GM19395 (cell line): Measurements from ENCODE around the gene TLCD1.
"Not testable (repeated sequence)": the region's sequence is repeated elsewhere in the genome, so short reads cannot be mapped to it uniquely, and the experiment has no call there.

Experiments
- ATAC-seq: cut with Tn5 transposase; IDR thresholded peaks from one replicate; pipeline ENCODE4 v1.9.1; 2021; ENCODE audit warnings: mild to moderate bottlenecking, moderate library complexity; ENCODE audit not compliant: unreplicated experiment

TLCD1 gene

DNA sequence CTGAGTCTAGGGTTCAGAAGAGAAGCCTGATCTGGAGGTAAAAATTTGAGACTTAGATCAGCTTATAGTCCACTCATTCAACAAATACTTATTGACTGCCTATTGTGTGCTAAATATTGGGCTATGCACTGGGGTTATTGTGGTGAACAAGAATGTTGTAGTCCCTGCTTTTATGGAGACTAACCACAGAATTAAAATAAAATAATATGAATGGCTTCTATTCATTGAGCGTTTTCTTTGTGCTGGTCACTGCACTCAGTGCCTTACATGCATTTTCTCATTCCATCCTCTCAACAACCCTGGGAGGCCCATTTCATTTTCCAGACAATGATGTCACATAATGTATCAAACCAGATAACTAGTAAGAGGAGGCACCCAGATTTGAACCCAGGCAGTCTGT lies 7.3 kb upstream of the TLCD1 start:
- ATAC-seq: no peak

DNA sequence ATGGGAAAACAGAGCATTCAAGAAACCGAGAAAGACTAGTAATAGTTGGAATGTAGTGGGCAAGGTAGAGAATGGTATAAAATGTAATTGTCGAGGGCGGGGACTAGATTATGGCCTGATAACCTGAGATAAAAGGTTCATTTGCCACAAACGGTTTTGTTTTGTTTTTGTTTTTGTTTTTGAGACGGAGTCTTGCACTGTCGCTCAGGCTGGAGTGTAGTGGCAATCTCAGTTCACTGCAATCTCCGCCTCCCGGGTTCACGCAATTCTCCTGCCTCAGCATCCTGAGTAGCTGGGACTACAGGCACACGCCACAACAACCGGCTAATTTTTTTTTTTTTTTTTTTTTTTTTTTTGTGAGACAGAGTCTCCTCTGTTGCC lies 3.9 kb upstream of the TLCD1 start:
- no peak for ATAC-seq

DNA sequence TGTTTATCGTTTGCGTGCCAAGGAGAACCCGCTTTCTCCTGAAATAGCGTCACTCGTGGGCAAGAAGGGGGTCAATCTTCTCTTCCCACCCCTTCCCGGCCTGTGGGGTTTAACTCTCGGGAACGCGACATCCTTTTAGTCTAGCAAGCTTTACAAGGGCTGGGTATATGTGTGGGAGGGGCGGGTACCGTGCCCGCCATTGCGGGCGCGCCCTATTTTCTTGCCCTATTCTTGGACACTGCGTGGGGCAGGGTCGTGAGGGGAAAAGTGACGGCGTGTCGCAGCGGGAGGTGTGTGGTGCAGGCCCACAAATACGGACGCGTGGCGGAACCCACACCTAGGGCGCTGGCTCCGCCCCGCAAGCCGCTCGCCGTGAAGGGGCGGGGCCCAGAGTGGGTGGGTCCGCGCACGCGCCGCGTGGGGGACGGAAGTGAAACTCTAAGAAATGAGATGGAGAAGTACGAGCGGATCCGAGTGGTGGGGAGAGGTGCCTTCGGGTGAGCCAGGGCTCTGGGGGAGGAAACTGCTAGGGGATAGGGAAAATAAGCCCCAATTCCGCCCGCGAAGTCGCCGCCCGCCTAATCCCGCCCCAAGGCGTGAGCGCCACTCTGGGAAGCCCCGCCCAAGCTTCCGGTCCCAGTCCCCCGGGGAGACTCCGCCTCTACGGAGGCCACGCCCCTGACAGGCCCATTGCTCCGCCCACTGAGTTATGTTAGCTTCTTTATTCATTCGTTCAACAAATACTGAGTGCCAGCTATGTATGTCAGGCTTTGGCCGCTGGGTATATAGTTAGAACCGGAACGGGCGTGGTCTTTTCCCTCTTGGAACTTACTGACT lies 2.5 kb upstream of the TLCD1 start, which contains the start of gene NEK8:
TSS of gene NEK8 (plus strand) at position 425 of the 837 bp plus-strand sequence. CDS start at position 451, 26 bp downstream.
- peak; percentile 45 for ATAC-seq

DNA sequence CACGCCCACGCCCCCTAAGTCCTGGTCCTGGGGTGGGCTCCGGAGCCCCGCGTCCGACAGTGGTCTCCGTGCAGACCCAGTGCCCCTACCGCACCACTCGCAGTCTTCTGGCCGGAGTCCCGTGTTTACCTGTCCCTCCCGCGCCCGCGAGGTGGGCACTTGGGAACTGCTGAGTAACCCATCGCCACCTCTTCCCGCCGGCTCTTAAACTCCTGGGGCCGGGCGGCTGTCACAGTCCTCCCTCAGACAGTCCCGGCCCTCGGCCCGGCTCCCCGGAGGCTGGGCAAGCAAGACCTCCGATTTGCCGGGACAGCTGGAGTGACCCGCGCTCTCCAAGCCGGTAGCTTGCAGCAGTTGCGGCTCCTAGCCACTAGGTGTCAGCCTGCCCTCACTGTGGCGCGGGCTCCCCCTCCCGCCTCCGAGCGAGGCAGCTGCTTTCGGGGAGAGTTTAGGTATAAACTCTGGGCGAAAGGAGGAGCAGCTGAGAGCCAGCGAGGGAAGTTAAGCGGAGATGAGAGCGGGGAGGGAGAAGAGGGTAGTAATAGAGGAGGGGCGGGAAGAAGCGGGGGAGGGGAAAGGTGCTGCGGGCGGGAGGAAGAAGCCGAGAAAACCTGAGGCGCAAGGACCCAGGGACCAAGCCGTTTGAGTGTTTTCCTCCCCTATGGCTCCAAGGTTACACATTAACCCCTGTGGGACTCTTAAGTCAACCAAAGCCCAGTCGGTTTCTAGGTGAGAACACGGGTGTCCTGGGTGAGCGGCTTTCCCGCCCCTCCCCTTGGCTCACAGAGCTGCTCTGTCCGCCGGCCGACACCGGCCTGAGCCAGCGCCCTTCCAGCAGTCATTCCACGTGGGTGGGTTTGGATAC lies 826 bp upstream of the TLCD1 start:
- ATAC-seq: peak; percentile 41

DNA sequence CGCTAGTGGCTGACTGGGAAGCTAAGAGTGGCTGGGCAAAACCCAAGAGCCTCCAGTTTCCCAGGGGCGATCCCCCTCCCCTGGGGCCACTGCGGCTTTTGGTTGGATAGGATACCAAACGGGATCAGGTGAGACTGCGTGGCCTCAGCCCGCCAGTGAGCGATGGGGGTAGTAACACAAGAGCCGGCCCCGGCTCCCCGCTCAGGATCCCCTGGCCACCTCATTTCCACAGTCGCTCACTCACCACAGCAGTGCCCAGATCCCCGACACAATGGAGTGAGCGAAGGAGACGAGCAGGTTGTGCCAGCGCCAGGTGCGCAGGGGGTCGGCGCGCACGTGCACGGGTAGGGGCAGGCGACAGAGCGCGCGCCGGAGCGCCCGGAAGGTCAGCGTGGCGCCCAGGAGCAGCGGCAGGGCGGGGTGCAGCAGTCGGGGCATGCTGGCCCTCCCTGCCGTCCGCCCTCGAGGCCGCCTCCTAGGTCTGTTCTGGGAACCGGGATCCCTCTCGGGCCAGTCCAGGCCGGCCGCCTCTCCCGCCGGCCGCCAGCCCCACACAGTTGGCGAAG lies 290 bp downstream of the TLCD1 start:
- ATAC-seq: no peak

DNA sequence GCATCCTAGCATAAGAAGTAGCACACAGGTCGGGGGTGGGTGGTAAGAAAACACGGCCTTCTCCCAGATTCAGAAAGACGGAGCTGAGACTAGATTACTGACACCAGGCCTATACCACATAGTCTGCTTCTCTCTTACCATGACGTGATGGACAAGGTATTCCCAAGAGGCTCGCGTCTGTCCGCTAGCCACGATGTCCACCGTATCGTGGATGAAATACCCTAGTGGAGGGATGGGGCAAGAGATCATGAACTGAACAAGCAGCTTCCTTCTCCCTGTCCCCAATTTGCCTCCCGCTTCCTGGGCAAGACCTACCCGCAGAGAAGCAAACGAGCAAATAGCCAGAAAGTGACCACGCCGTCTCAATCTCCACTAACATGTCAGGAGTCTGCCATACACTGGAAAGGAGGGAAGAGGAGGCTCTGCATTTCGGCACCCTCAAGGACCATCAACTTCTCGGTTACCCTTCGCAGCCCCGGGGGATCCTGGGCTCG lies 820 bp downstream of the TLCD1 start:
- no peak for ATAC-seq

DNA sequence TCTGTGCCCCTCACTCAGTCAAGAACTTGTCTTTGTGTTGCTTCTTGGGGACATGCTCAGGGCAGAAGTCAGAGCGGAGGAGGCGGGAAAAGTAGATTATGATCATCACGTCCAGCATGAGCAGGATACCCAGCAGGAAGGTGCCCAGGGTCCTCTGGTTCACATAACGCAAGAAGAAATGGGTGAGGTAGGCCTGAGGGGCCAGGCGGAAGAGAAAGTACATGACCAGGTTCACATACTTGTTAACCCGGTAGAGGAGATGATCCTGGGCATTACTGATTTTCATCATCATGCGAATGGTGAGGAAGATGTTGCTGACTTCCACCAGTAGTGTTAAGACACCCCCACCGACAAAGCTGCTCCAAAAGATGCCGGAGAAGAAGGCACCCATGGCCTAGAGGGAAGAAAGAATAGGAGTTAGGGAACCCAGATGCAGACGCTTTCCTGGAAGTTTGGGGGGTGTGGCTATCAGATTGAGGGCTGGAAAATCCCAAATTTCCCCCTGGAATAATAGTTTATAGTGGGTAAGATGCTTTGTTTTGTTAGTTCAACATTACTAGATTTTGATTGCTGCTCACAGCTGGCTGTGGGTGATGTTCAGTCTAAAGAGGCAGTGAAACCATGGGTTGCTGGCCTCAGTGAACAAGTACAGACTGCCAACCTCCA lies 1.4 kb downstream of the TLCD1 start:
- ATAC-seq: no peak

DNA sequence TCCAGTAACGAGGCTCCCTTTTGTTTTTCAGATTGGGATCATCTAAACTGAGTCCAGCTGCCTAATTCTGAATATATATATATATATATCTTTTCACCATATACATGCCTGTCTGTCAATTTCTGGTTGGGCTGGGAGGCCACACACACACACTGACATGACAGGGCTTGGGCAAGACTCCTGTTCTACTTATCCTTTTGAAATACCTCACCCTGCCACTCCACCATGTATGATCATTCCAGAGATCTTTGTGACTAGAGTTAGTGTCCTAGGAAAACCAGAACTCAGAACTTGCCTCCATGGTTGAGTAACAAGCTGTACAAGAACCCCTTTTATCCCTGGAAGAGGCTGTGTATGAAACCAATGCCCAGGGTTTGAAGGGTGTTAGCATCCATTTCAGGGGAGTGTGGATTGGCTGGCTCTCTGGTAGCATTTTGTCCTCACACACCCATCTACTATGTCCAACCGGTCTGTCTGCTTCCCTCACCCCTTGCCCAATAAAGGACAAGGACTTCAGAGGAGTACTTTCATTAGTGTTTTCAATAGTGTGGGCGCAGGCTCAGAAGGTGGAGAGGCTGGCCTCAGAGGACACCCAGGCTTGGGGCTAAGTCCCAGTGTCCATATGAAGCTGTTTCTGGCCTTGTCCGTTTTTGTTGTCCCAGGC lies 2.1 kb downstream of the TLCD1 start:
- ATAC-seq: not testable (repeated sequence)

DNA sequence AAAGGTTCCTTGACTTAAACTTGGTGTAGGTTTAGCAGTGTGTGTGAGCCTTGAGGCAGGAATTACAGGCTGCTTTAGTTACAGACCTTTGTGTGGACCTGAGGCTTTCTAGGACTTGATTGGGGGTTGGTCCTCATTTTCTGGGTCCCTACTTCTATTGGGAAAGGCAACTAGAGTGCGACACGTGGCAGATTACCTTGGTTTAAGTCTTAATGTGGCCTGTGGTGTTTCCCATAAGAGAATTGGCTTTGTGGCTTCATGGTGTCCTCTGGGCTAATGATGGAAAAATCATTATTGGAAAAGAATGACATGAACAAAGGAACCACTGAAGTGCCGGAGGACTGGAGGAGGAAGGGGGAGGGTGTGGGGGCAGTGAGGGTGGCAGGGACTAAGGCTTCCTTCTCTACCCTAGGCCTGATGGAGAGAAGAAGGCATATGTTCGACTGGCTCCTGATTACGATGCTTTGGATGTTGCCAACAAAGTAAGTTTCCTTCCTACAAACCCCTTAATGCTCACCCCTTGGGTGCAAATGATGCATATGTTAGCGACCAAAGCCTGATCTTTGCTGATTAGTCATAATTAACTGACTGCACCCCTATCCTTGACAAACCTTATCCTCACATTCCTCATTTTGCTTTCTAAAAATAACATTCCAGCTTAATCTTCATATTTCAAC lies 2.7 kb downstream of the TLCD1 start:
- no peak for ATAC-seq

DNA sequence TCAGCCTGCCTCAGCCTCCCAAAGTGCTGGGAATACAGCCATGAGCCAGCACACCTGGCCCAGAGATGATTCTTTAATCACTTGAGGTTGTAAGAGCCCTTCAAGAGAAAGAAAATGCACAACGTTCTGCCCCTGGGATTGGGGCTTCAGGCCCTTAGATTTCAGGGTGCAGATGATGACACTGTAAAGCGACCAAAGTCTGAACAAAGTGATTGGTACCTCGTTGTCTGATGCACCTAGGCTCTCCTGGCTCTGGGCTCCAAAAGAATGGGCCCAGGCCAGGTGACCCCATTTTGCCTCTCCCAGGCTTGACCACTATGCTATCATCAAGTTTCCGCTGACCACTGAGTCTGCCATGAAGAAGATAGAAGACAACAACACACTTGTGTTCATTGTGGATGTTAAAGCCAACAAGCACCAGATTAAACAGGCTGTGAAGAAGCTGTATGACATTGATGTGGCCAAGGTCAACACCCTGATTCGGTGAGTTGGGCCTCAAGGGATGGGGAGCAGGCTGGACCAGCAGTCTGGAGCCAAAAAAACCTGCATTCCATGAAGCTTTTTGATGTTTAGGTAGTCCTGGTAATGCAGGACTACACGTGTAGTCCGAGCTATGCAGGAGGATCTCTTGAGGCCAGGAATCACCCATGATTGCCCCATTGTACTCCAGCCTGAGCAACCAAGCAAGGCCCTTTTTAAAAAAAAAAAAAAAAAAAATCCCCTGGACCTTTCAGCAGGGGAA lies 3.4 kb downstream of the TLCD1 start:
- ATAC-seq: no peak

DNA sequence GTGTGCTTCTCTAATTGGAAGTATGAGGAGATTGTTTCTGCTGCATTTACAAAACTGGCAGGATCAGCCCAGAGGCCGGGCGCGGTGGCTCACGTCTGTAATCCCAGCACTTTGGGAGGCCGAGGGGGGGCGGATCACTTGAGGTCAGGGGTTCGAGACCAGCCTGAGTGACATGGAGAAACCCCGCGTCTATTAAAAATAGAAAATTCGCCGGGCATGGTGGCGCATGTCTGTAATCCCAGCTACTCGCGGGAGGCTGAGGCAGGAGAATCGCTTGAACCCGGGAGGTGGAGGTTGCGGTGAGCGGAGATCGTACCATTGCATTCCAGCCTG lies 5.1 kb downstream of the TLCD1 start:
- ATAC-seq: not testable (repeated sequence)

DNA sequence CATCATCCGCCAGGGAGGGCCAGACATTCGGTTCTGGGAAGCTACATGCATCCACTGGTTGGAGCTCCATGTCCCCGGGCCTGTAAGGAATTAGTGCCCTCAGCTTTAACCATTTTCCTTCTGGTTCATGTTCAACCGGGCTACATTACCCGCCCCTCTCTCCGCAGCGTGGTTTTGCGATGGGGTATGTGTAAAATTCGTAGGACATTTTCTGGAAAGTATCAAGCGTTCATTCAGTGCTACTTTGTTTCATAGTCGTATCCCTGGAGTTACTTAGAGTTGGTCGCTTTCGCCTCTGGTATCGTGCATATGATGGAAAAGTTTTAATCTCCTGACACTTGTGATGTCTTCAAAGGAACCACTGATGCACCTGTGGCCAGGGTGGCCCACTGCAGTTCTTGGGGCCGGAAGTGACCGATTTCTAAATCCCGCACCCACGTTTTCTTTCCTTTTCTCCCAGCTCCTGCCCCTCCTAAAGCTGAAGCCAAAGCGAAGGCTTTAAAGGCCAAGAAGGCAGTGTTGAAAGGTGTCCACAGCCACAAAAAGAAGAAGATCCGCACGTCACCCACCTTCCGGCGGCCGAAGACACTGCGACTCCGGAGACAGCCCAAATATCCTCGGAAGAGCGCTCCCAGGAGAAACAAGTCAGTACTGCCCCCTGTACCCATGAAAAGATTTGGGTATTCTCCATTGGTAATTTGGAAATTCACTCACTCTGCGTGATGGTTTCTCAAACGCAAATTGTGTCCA lies 5.6 kb downstream of the TLCD1 start:
- no peak for ATAC-seq

DNA sequence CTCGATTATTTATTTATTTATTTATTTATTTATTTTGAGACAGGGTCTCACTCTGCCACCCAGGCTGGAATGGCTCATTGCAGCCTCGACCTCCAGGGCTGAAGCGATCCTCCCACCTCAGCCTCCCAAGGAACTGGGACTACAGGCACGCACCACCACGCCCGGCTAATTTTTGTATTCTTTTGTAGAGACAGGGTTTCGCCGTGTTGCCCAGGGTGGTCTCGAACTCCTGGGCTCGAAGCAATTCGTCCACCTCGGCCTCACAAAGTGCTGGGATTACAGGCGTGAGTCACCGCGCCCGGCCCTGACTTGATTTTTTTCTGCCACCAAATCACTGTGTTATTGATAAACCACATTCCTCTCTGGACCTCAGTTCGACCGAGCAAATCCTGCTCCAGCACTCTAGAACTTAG lies 7.0 kb downstream of the TLCD1 start:
- no peak for ATAC-seq

DNA sequence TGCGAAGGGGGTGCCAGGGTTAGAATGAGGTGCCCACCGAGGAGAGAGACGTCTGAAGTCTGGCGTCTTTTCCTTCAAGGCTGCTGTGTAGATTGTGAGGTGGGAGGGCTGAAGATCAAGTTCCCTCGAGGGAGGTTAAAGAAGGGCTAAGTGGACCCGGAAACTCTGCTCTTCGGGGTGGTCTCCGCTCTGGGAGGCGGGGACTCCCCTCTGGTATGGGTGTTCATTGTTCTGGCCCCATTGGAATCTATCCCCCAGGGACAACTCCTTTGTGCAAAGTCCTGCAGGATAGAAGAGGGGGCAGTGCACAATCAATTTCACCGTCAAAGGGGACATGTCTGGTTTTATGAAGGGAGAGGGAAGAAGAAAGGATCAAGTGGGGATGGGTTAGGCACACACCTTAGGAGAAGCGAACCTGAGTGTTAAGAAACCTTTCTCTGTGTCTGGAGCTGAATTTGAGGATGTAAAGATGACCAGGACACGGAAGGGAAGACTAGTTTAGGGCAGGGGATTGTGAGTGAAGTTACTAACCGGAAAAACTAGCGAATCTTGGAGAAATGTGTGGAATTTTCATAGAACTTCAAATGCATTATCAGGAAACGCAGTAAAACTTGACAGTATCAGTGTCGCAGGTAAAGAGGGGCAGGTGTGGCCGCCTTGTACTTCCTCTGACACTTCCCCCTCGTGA lies 7.6 kb downstream of the TLCD1 start:
- ATAC-seq: no peak

DNA sequence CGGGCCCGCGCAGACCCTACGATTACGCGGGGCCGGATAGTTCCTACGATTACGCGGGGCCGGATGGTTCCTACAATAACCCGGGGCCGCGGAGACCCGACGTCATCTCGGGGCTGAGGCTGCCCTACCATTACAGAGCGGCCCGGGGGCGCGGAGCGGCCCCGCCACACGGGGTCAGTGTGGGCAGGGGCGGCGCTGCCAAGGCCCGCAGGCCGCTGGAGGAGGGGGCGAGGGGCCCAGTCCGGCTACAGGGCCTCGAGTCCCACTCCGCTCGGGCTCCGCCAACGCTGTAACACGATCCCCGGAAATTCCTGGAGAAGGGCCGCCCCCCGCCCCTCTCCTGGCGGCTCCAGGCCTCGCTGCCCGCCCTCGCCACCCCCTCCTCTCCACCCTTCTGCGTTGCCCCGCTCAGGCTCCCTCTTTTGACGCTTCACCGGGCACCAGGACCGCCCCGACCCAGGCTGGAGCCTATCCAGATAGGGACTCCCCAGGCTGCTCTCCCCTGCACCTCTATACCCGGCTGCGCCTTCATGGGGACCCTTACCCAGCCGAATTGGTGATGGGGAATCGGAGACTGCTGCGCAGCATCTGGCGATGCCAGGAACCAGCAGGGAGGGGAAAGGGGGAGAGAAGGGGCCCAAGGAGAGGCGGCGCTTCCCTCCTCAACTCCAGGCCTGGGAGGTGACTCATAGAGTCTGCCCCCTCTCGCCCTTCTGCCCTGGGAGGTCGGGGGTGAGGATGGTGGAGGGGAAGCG lies 8.3 kb downstream of the TLCD1 start, which contains the start of gene RAB34:
TSS of gene RAB34 (minus strand) at position 291 of the 755 bp plus-strand sequence. CDS start 602 bp downstream, outside the sequence.
- ATAC-seq: no peak

DNA sequence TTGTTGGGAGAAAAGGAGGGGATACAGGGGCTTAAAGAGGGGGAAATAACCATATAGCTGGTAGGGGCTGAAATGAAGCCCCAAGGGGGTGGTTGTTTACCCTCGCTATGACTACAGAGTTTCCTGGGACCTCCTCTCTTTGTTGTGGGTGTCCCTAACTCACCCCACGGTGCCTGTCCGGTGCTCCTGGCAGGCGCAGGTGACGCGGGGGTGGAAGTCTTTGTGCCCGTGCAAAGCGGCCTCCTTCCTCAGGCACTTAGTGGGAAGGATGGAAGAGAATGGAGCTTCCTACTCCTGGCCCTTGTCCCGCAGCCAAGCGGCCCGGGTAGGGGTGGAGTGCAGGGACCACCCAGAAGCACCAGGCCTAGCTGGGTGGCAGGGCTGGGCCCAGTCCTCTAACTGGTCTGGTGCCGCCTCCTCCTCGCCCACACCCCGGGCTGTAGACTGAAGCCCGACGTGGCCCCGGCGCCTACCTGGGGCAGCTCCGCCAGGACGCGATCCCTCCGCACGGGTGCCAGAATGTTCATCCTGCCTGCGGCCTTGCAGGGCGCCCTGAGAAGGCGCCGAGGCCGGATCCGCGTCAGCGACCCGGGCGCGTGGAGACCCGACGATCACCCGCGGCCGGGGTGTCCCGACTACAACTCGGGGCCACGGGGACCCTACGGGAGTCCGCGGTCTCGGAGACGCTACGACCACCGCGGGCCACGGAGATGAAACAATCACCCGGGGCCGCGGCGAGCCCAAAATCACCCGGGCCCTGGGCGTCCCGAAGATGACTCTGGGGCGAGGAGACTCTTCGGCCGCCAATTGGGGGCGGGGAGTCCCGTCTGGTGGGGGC lies 9.1 kb downstream of the TLCD1 start:
- ATAC-seq: no peak
